ENCODE results near the gene PHKA2.
"Not testable (repeated sequence)": the region's sequence is repeated elsewhere in the genome, so short reads cannot be mapped to it uniquely, and the experiment has no call there.

The PHKA2 gene

DNA sequence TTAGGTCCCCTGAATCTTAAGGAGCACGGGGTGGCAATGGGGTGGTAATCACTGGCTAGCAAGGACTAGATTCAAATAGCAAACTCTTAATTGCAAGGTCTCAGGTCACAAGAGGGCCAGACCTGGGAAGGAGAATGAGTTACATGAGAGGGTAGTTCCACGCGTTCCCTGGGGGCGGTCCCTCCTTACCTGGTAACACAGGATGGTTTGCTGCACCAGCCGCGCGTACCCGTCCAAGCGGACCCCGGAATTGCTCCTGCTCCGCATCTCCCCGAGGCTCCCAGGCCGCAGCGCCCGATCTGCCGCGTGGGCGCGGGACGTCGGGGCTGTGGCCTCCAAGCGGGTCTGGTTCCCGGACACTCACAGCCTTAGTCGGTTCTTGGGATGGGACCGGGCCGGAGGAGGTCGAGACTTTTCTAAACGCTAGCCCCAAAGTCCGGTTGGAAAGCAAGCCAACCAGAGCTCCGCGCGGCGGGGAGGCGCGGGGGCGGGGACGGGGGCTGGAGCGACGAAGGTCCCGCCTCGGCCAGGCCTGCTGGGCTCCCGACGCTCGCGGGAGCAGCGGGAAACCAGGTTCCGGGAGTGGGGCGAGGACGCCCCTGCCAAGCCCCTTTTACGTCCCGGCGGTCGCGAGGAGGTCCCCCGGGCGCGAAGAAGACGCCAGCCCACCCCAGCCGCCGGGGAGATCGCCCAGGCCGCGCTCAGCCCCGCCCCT, at the start of gene PHKA2:
TSS of gene PHKA2 (minus strand) at position 449 of the 715 bp plus-strand sequence. CDS start at position 267, 182 bp downstream.
- DNase-seq (ENCODE audit: low spot score): peak; percentile 44

DNA sequence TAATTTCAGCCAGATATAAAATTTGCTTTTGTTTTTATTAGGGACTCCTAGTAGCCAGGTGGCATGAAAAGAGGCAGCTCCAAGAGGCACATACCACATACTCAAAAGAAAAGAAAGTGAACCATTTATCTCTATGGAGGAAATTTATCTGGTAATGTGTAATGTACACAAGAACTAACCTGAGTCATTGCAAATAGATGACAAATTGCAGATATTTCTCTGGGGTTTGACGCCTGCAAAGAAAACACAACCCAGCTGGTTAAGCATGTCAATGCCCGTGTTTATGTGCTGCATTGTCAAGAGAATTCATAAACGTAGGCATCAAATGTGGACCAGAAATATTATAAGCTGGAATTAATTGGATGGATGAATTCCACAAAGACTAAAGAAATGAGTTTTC, 46.9 kb upstream of the PHKA2 start:
- DNase-seq (ENCODE audit: low spot score): no peak

DNA sequence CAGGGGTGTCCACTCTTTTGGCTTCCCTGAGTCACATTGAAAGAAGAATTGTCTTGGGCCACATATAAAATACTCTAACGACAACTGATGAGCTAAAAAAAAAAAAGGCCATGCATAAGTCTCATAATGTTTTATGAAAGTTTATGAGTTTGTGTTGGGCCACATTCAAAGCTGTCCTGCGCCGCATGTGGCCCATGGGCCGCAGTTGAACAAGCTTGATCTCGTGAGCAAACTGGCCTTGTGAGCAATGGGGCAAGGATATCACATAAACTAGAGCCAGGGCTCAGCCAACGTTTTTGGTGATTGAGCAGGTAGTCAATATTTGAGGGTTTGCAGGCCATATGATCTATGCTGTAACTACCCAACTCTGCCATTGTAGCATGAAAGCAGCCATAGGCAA, 44.6 kb upstream of the PHKA2 start:
- DNase-seq (ENCODE audit: low spot score): no peak

DNA sequence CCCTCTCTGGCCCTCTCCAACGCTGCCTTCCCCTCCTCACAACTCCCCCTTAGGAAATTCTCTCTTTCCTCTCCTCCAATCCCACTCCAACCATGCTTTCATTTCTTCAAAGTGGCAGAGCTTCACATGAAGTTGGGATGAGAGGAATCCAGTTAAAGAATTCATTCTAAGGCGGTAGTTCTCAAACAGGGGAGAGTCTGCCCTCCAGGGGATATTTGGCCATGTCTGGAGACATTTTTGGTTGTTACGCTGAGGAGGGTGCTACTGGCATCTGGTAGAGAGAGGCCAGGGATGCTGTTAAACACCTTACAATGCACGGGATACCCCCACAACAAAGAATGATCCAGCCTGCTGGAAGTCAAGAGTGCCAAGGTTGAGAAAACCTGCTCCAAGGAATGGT, 40.5 kb upstream of the PHKA2 start:
- no peak for DNase-seq (ENCODE audit: low spot score)

GRCh38 chrX:19019996-19020395, 36.1 kb upstream of the PHKA2 start:
- no peak for DNase-seq (ENCODE audit: low spot score)

GRCh38 chrX:19017271-19017670, 33.4 kb upstream of the PHKA2 start:
- DNase-seq (ENCODE audit: low spot score): peak; percentile 17

- DNase-seq (ENCODE audit: low spot score): not testable (repeated sequence)
These were observed 32.7 kb upstream of the PHKA2 start for GRCh38 chrX:19016614-19017013.

GRCh38 chrX:19007868-19008267, 24.0 kb upstream of the PHKA2 start:
- no peak for DNase-seq (ENCODE audit: low spot score)

- DNase-seq (ENCODE audit: low spot score): no peak
These were observed 23.1 kb upstream of the PHKA2 start for GRCh38 chrX:19007011-19007410.

DNA sequence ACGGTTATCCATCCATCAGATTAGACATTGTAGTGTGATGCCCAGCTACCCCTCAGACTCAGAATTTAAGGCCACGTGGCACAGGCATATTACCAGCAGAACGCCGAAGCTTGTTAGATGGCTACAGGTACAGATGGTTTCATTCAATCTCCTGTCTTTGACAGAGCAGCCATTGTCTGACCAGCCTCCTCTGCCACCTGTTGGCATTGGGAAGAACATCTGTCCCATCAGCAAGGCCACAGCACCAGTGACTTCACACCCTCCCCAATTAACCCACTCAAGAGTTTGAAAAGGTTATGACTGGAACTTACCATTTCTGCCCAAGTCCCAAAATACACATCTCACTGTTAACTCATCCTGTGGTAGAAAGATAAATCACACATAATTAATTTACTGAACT, 22.0 kb upstream of the PHKA2 start:
- DNase-seq (ENCODE audit: low spot score): no peak

DNA sequence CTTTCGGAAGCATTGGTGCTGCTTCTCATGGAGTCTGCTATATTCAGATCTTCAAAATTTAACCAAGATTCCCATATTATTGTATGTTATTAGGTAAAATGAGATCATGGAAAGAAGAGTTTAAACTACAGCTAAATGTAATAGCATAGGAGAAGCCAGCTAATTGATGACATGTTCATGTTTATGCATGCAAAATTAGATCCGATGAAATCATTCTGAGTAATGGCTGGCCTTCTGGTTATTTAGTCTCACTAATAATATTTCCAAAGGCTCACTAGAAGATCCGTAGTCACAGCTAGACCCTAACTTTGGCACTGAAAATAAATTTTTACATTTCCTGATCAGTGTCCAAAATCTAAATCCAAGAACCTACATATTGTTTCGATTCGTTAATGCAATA, 19.8 kb upstream of the PHKA2 start:
- no peak for DNase-seq (ENCODE audit: low spot score)

DNA sequence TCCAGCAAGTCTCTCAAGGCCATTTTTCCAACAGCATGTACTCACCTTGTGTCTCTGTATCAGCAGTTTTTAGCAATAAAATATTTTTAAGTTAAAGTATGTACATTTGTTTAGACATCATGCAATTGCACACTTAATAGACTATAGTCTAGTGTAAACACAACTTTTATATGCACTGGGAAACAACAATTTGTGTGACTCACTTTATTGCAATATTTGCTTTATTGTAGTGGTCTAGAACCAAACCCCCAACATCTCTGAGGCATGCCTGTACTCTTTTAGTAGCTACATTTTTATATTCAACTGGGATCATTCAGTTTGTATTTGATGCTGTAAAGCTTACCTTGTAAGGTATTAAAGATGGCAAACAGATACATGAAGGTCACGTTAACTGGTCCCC, 14.7 kb upstream of the PHKA2 start:
- DNase-seq (ENCODE audit: low spot score): no peak

DNA sequence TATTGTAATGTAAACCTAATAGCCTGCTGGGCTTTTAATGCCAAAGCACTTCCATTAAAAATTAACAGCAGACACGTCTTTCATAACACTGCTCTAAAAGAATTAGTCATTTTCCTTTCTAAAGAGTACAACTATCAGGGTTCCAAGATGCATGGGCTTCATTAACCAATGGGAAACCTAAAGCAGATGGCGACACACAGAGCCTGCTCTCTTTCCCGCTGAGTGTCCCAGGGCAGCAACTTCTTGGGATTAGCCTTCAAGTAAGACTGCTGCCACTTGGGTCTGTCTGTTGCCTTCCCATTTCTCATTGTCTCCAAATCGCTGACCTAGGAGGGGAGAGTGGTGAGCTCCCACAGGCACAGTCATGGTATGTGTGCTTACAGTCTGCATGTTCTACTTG, 14.0 kb upstream of the PHKA2 start:
- DNase-seq (ENCODE audit: low spot score): no peak

DNA sequence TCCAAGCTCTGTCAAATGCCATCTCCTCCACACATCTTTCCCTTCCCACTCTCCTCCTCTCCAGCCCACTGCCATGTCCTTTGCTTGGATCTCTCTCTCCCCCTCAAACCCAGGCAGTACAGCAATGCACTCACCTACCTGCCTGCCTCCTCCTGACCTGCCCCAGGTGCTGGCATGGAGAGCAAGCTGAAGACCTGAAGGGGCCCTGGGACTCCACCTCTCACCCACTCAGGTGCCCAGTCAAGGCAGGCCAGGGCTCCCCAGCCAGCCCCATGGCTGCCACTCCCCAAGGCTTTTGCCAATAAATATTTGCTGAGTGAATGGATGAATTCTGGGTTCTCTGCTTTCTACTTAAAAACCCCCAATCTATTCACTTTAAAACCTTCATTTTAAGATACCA, 12.6 kb upstream of the PHKA2 start:
- no peak for DNase-seq (ENCODE audit: low spot score)

GRCh38 chrX:18995221-18995620, 11.3 kb upstream of the PHKA2 start:
- peak; percentile 17 for DNase-seq (ENCODE audit: low spot score)

GRCh38 chrX:18994713-18995112, 10.8 kb upstream of the PHKA2 start:
- DNase-seq (ENCODE audit: low spot score): peak; percentile 38

- no peak for DNase-seq (ENCODE audit: low spot score)
These were observed 8.9 kb upstream of the PHKA2 start for GRCh38 chrX:18992829-18993228.

DNA sequence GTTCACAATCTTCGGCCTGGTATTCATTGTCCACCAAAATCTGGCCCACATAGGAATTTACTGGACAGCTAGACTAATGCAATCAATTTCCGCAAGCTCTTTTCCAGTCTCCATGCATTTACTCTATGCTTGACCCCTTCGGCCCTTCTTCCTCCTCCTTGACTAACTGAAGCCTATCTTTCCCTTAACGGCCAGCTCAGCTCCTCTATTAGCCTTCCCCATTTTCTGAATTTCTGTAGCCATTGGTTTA, 1.2 kb upstream of the PHKA2 start:
- no peak for DNase-seq (ENCODE audit: low spot score)

DNA sequence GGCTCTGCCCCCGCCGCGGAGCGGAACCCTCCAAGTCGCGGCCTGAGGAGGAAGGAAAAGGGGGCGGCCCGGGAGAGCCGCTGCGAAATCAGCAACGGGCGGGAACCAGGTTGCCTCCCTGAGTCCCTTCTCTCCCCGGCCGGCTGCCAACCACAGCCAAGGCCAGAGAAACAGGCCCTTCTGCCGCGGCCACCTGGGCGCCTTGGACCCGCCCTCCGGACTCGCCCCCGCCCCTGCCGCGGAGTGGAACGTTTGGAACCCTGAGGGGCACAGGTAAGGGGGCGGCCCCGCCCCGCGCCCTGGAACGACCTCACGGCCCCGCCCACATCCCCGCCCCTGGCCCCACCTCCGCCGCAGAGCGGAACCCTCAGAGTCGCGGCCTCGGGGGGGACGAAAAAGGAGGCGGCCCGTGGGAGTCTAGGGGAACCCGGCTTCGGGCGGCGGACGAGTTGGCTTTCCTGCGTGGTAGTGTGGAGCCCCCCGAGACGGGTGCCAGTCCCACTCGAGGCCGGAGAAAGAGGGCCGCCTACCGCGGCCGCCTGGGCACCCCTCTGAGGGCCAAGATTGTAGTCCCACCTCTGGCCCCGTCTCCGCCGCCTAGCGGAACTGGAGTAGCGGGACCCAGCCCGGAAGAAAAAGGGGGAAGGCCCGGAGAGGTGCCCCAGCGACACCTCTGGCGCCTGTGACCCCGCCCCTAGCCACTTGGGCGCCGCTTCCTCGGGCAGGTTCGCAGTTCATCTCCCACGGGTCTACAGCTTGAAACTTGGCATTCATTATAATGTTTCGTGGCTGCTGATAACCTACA, 669 bp upstream of the PHKA2 start:
- peak; percentile 69 for DNase-seq (ENCODE audit: low spot score)

DNA sequence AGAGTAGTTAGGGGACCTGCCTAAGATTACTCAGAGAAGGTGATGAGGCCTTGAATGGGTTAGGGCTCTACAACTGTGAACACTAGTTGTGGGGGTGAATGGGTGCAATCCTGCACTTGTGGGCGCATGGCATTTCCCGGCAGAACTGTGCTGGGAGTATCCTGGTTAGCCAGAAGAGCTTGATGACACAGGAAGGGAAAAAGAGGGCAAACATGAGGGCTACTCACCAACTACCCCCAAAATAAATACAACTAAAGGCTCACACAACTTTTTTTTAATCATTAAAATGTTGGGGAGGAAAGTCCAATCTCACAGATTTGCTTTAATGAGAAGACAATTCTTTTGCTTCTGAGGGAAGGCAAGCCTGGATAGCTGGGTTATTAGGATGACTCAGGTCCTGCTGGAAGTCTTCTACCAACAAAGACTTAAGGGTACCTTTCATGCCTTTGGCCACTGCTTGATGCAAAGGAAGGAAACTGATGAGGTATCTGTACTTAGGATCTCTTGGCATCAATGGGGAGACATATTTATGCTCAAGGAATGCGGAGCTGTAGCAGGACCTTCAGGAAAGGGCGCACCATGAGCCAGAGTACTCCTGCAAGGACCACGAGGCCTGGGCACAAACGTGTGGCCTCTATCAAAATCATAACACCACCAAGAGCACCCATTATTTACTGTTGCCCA, 2.6 kb downstream of the PHKA2 start:
- no peak for DNase-seq (ENCODE audit: low spot score)

DNA sequence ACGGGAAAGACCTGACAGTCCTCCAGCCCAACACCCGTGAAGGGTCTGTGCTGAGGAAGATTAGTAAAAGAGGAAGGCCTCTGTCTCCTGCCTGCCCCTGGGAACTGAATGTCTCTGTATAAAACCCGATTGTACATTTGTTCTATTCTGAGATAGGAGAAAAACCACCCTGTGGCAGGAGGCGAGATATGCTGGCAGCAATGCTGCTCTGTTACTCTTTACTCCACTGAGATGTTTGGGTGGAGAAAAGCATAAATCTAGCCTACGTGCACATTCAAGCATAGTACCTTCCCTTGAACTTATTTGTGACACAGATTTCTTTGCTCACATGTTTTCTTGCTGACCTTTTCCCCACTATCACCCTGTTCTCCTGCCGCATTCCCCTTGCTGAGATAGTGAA, 3.7 kb downstream of the PHKA2 start:
- not testable (repeated sequence) for DNase-seq (ENCODE audit: low spot score)

- DNase-seq (ENCODE audit: low spot score): no peak
These were observed 8.9 kb downstream of the PHKA2 start for GRCh38 chrX:18974993-18975392.

GRCh38 chrX:18973527-18974192, 10.3 kb downstream of the PHKA2 start:
- no peak for DNase-seq (ENCODE audit: low spot score)
